ENCODE data around the gene RABGGTA.

GRCh38 chr14:24316597-24316950 is 45.2 kb upstream of the RABGGTA start:
- TF ChIP-seq EZH2 (IDR thresholded peaks at IDR 0.05; ENCODE audit: borderline replicate concordance, low read length) (no peak), CTCF (conservative IDR thresholded peaks at IDR 0.05 in 1 of 2, IDR thresholded peaks at IDR 0.05 in 1 of 2; ENCODE audit: extremely low read depth in 1 of 2, insufficient read depth in 1 of 2, low read depth in 1 of 2, low read length in 2 of 2) (no peak)
